GM19452 (cell line): ENCODE data around the gene DUSP16.

Source experiments
- ATAC-seq: cut with Tn5 transposase; IDR thresholded peaks from one replicate; pipeline ENCODE4 v1.9.1; 2021; ENCODE audit not compliant: unreplicated experiment

The DUSP16 gene

DNA sequence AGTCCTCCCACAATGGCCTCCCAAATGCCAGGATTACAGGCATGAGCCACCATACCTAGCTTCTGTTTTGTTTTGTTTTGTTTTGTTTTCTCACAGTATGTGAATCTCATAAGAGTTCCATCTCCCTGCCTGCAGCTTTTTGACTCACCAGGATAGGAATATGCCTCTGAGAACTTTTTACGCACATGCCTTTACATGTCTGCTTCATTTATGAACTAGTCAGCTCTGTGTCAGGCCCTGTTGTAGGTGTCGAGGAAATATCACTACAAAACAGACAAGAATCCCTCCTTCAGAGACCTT lies 116.8 kb downstream of the DUSP16 start:
- no peak for ATAC-seq

DNA sequence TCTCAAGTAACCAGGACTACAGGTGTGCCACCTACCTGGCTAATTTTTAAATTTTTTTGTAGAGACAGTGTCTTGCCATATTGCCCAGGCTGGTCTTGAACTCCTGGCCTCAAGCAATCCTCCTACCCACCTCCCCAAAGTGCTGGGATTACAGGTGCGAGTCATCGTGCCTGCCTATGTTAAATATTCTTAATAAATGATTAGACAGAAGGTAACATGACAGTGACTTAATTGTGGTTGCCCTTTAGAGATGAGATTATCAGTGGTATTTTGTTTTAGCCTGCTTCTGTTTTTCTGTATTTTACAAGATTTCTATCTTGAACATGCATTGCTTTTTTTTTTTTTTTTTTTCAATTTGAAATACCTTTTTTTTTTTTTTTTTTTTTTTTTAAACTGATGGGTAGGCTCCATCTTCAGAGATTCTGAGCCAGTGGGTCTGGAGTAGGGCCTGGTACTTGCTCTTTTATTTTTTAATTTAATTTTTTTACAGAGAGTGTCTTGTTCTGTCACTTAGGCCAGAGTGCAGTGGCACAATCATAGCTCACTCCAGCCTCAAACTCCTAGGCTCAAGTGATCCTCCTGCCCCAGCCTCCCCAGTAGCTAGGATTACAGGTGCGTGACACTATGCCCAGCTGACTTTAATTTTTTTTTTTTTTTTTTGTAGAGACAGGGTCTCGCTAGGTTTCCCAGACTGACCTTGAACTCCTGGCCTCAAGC lies 117.3 kb downstream of the DUSP16 start:
- no peak for ATAC-seq

DNA sequence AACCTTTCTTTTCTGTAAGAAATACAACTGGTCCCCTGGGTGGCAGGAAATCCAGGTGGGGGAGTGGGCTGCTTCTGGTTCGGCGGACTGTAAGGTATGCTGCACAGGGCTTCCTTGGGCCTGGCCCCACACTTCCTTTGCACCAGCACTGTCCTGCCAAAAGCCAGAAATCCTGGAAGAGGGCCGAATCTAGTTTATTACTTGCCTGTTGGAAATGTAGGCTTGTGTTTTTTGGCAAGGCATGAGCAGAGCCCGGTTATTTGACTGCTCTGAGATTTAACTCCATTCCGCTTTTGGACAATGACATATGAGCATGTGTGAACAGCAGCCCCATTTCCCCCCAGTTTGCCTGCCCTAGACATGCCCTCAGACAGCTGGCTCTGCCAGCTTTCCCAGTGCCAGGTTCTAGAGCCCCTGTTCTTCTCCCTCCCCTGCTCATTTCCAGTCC lies 119.2 kb downstream of the DUSP16 start:
- ATAC-seq: no peak

DNA sequence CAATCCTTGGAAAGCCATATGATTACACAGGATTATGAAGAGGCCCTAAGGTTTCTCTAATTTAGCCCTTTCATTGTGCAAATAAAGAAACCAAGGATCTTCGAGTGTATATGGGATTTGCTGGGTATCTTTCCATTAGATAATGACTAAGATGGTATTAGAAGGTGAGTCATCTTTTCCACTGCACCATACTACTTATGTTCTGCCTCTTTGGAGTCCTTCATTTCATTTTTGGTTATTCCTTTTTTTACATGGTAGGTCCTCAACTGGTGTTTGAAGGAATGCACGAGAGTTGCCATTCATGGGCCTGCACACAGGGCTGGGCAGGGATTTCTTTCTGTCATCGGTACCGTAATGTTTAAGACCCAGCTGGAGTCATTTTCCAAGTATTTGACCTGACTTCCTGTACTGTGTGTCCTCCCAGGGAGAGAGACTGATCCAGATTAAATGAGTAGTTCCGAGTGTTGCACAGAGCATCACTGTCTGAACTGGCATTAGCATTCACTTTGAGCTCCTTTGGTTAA lies 120.1 kb downstream of the DUSP16 start:
- no peak for ATAC-seq

DNA sequence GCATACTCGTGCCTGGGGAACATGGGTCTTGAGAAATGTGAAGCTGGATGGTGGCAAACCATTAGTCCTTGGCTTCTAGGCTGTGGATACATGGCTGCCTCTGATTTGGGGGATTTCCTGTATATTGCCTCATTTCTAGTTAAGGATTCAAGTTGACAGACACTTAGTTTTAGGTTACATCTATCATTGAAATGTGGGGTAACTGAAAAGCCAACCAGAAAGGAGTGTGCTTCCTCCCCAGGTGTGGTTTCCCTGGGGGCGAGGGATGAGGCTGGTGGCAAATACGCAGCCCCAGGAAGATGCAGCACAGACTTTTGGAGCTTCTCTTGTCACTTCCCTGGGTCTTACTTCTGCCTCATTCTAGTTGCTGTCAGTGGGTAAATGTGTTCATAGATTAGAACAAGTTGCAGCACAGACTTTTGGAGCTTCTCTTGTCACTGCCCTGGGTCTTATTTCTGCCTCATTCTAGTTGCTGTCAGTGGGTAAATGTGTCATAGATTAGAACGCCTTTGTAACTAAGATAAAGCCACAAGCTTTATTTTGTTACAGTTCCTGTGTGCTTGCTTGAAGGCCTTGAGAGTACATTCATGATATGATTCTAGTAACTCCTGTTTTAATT lies 120.7 kb downstream of the DUSP16 start:
- ATAC-seq: no peak

DNA sequence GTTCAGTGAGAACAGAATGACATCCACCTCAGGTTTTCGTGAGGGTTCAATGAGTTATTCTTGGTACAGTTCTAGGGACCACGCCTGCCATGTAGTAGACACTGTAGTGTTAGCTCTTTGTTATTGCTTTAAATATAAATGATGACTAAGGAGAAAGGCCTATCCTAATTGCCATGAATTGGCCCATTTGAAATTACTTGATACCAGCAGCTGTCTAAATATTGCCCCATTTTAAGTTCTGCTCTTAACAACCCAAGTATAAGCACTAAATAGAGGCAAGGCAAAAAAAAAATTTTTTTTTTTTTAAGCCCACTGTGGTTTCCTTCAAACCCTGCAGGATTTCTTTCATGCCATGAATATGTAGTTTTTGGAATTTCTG lies 121.2 kb downstream of the DUSP16 start:
- ATAC-seq: no peak

DNA sequence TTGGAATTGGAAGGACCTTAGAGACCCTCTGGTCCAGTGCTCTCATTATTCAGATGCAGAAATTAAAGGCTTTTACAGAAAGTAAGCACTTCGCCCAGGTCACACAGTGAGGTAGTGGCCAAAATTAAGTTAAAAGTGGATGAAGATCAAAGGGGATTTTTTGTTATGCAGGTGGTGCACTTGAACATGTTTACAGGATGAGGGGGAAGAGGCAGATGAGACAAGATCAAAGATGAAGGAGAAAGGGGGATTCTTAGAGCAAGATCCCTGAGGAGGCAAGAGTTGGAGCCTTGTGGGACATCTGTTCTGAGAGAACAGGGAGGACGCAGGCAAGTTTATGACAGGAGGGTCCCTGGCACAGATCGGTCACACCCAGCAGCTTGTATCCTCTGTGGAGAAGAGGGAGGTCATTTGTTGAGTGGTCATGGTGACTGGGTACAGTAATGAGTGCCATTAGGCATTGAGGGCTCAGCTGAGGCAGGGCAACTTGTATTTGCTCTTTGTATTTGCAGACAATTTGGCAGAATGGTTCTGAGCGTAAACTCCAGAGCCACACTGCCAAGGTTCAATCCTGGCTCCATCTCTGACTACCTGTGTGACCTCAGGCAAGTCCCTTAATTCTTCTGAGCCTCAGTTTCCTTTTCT lies 121.8 kb downstream of the DUSP16 start:
- no peak for ATAC-seq

DNA sequence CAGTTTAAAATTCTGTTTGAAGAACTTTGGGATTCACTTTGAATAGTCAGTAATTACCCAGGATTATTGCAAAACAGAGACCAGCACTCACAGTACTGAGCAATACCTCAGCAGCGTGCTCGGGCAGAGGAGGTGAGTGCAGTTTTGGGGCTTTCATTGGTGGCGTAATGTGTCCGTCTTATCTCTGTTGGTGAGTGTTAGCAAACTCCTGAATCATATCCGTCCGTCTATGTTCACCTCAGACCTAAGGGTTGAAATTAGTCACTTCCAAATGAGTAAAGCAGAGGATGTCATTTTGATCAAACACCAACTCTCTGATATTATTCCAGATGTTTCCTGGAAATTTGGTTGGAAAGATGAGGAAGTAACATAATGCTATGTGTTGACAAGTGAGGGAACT lies 123.0 kb downstream of the DUSP16 start:
- ATAC-seq: no peak

DNA sequence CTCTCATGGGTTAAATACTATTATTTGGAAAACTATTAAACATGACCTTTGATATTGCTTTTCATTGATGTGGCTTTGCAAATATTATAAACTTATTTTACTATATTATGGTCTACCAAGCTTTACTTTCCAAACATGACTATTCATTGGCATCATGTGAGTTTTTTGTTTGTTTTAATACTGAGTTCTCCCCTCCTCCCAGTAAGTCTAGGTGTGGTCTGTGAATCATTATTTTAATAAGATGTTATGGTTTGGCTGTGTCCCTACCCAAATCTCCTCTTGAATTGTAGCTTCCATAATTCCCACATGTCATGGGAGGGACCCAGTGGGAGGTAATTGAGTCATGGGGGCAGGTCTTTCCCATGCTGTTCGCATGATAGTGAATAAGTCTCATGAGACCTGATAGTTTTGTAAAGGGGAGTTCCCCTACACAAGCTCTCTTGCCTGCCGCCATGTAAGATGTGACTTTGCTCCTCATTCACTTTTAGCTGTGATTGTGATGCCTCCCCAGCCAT lies 125.8 kb downstream of the DUSP16 start:
- ATAC-seq: no peak

DNA sequence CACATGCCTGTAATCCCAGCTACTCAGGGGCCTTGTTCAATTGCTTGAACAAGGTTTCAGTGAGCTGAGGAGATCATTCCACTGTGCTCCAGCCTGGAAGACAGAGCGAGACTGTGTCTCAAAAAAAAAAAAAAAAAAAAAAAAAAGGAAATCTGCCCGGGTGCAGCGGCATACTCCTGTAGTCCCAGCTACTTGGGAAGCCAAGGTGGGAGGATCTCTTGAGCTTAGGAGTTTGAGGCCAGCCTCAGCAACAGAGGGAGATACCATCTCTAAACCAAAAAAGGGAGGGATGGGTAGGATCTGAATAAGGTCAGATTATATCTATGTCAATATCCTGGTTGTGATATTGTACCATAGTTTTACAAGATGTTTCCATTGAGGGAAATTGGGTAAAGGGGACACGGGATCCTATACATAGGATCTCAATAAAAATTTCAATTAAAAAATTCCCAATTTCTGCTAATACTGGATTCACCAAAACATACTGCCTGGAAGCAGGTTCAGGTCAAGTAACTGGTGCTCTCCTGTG lies 129.4 kb downstream of the DUSP16 start:
- ATAC-seq: no peak

DNA sequence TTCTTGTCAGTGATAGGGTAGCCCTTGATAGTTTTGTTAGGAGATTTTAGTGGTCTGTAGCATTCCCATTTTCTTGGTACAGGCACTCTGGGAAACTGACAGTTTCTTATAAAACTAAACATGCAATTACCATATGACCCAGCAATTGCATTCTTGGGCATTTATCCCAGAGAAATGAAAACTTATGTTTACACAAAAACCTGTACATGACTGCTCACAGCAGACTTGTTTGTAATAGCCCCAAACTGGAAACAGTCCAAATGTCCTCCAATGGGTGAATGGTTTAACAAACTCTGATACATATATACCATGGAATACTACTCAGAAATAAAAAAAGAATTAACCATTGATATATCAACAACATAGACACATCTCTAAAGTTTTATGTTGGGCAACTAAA lies 130.3 kb downstream of the DUSP16 start:
- ATAC-seq: no peak

DNA sequence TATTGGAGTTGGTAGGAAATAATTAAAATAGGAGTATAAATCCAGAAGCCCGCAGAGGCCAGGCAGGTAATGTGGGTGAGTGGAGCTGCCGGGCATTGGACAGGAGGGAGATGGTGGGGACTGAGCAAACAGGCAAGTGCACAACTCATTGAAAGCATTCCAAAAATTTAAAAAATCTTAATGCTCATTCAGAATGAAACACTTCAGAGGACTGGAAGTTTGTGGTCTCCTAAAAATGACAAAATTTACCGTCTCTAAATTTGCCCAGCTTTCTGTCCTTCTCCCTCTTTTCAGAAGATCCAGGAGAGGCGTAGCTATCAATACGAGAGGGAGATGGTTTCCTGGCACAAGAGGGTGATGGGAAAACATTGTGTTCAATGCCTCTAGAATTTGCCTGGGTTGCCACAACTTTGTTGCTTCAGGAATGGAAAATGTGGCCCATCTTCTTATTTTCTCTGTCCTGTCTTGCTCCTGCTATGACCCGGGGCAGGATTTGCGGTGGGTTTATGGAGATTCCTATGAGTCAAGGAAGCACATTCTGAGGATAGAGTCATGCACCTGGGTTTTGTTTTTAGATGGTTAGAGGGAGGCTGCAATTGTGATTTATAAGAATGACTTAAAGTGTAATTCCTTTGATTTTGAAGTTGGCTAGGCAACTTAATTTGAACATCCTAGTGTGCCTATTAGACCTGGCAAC lies 133.6 kb downstream of the DUSP16 start:
- no peak for ATAC-seq

DNA sequence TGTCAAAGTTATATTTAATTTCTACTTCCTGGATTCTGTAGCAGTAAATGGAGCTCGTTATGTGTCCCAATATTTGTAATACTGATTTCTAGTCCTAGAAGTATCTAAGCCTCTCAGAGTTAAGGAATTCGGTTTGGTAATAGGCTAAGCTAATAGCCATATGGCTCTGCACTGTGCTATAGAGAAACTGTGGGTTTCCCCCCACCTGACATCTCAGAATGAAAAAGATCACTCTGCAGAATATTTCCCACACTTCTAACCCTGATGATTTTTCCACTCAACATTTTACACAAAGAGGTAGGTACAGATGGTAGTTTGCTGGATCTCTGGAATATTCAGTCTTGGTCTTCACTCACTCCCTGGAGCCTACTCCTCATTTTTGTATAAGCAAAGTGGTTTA lies 134.6 kb downstream of the DUSP16 start:
- ATAC-seq: no peak

DNA sequence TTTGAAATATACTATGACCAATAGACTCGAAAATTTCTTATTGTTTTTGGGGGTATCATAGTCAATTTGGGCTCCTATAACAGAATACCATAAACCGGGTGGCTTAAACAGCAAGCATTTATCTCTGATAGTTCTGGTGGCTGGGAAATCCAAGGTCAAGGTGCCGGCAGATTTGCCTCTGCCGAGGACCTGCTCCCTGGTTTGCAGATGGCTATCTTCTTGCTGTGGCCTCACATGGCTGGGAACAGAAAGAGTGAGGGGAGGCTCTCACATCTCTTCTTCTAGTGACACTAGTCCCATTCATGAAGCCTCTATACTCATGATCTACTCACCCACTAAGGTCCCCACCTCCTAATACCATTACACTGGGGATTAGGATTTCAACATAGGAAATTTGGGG lies 135.1 kb downstream of the DUSP16 start:
- no peak for ATAC-seq

DNA sequence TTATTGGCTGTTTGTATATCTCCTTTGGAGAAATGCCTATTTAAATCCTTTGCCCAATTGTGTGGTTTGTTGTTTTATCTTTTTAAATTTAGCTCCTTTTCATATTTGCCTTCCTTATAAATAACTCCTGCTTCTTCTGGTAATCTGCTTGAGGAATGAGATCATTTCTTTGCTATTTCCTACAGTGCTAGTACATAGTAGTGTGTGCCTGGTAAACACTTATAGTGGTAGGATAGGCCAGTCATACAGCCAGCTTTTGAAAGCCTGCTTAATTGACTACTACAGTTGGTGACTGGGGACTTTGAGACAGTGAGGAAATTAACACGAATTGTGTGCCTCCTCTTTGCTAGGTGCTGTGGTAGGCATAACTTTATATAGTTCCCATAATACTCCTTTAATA lies 137.0 kb downstream of the DUSP16 start:
- ATAC-seq: no peak

DNA sequence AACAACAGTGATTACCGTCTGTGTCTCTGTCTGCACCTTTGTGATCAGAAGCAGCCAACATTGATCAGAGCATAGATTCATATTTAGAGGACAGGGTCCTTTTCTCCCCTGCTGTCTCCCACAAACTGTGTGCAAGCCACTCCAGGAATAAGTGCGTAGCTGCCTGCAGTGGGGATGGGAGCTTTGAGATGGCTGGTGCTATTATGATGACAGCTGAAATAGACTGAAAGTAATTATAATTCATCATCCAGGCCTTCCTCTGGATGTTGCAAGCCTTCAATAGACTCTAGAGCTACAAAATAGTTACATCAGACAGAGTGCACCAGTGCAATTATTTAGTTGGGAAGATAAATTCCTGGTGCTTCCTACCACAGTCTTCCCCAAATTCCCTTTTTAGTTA lies 137.7 kb downstream of the DUSP16 start:
- no peak for ATAC-seq
